HFFc6 (cell line): ENCODE results near the gene FSD2. TPM values are rescaled to one million over a fixed set of nuclear protein-coding genes. Genes with fewer than 3 reads are reported as not detected.
"Not testable (repeated sequence)": the region's sequence is repeated elsewhere in the genome, so short reads cannot be mapped to it uniquely, and the experiment has no call there.

ENCODE experiments used
- DNase-seq: peaks from one replicate; pipeline ENCODE4 v3.0.0-alpha.2; 2018
- H3K27ac Mint-ChIP-seq: 2 replicates; pipeline ENCODE4 v1.8.0; 2020; ENCODE audit warnings: mild to moderate bottlenecking, mixed read lengths
- H3K27me3 Mint-ChIP-seq: 2 replicates; pipeline ENCODE4 v1.8.0; 2021; ENCODE audit warnings: mild to moderate bottlenecking, moderate library complexity, mixed read lengths; ENCODE audit not compliant: insufficient read depth
- H3K36me3 Mint-ChIP-seq: 2 replicates; pipeline ENCODE4 v1.8.0; 2021; ENCODE audit warnings: low read depth, mixed read lengths
- H3K4me1 Mint-ChIP-seq: 2 replicates; pipeline ENCODE4 v1.8.0; 2020; ENCODE audit warnings: low read depth, mixed read lengths
- H3K4me3 Mint-ChIP-seq: 2 replicates; pipeline ENCODE4 v1.8.0; 2020; ENCODE audit warnings: mild to moderate bottlenecking, moderate library complexity, mixed read lengths
- H3K9me3 Mint-ChIP-seq: 2 replicates; pipeline ENCODE4 v1.8.0; 2020; ENCODE audit warnings: mild to moderate bottlenecking, mixed read lengths
- total RNA-seq, 6 experiments: library from RNA; stranded (reverse); fragmentation: NEBNext Ultra II Directional; extraction: Animal tissue kit (Norgen Biotek cat#: 25700); gene quantifications; 2 replicates in 1 of 6; 3 replicates in 5 of 6; pipeline ENCODE4 v1.2.3, GENCODE V29; 2021
- TF ChIP-seq, protein P1 (sequence below): fragments of 200-600 bp; sonication (generic); IDR thresholded peaks from 2 replicates; pipeline ENCODE4 v1.5.0; 2021; ENCODE audit warnings: antibody characterized with exemption, mild to moderate bottlenecking

Gene FSD2
- total RNA-seq, 6 experiments from 2014 or later = not detected

DNA sequence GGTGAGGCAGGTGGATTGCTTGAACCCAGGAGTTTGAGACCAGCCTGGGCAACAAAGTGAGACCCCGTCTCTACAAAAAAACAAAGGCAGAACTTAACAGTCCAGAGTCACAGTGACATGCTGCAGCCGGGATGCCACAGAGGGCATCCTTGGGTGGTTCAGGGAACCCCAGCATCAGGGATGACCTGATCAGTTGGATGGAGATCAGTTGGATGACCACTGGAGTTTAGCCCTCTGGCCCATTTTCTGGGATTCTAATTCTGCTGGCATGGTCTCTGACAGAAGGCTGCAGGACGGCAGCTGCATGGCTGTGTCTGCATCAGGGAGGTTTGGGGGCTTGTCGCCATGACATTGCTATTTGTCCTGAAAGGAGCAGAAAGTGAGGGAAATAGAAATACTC, 23.4 kb upstream of the FSD2 start:
- Mint-ChIP-seq H3K27me3 (no peaks in the 10 kb centered on the region; the same call in none of the 2 replicates), H3K9me3 (no peaks in the 10 kb centered on the region), H3K27ac (peak overlapping the region; percentile 6; the same call in 1 of the 2 replicates), H3K4me1 (peaks cover 30% of the 10 kb centered on the region), H3K36me3 (peaks cover 52% of the 10 kb centered on the region), H3K4me3 (no peak overlapping the region)
- TF ChIP-seq, protein P1, sequence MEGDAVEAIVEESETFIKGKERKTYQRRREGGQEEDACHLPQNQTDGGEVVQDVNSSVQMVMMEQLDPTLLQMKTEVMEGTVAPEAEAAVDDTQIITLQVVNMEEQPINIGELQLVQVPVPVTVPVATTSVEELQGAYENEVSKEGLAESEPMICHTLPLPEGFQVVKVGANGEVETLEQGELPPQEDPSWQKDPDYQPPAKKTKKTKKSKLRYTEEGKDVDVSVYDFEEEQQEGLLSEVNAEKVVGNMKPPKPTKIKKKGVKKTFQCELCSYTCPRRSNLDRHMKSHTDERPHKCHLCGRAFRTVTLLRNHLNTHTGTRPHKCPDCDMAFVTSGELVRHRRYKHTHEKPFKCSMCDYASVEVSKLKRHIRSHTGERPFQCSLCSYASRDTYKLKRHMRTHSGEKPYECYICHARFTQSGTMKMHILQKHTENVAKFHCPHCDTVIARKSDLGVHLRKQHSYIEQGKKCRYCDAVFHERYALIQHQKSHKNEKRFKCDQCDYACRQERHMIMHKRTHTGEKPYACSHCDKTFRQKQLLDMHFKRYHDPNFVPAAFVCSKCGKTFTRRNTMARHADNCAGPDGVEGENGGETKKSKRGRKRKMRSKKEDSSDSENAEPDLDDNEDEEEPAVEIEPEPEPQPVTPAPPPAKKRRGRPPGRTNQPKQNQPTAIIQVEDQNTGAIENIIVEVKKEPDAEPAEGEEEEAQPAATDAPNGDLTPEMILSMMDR = no peak
- DNase-seq = no peak

DNA sequence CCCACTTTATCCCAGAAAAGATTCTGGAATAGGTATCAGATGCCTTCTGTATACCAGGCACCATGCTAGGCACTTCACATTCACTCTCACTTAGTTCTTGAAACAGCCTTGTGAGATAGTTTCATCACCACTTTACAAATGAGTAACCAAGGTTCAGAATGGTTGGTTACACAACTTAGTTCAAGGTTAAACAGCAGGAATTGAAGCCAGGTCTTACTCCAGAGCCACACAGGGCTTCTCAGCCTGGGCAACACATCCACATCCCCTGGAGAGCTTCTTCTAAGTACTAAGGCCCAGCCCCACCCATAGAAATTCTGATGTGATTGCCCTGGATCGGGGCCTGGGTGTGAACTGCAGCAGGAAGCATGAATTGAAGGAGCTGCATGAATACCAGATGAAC, 22.2 kb upstream of the FSD2 start:
- DNase-seq = no peak
- Mint-ChIP-seq H3K36me3 (peaks cover 45% of the 10 kb centered on the region), H3K27ac (no peak overlapping the region), H3K27me3 (no peaks in the 10 kb centered on the region; the same call in none of the 2 replicates), H3K4me3 (no peak overlapping the region), H3K9me3 (no peaks in the 10 kb centered on the region), H3K4me1 (peaks cover 25% of the 10 kb centered on the region)
- TF ChIP-seq, protein P1 = no peak

DNA sequence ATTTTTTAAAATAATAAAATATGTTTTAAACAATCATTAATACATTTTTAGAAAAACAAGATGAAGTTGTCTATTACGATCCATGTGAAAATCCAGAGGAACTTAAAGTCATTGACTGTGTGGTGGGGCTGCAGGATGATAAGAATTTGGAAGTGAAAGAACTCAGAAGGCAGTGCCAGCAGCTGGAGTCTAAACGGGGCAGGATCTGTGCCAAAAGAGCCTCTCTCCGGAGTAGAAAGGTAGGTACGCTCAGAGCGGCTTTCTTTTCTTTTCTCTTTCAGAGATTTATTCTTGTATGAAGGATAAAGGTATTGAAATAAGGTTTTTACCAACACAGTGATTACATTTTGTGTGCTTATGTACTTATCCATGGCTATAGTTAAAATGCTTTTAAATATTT, 17.2 kb upstream of the FSD2 start:
- H3K4me1 Mint-ChIP-seq = peaks cover 21% of the 10 kb centered on the region
- H3K27ac Mint-ChIP-seq = no peak overlapping the region
- no peak for DNase-seq
- no peak overlapping the region for H3K4me3 Mint-ChIP-seq
- peaks cover 29% of the 10 kb centered on the region for H3K36me3 Mint-ChIP-seq
- TF ChIP-seq, protein P1 = no peak
- H3K27me3 Mint-ChIP-seq = no peaks in the 10 kb centered on the region
- no peaks in the 10 kb centered on the region for H3K9me3 Mint-ChIP-seq

DNA sequence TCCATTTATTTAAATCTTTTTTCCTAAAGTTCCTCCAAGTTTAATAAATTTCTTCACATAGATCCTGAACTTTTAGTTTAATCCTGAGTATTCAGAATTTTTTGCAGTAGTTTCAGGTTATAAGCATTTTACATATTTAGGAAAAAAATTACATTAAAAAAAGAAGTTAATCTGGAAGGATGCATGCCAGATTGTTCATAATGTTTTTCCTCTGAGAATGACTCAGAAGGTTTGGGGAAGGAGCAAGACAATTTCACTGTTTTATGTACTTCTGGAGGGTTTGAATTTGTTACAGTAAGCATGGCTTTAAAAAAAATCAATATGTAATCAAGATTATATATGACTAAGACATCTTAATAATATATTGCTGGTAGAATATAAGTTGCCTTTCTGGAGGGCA, 16.0 kb upstream of the FSD2 start:
- Mint-ChIP-seq H3K27ac (peak overlapping the region; percentile 24; the same call in 1 of the 2 replicates), H3K36me3 (peaks cover 31% of the 10 kb centered on the region; the same call in 1 of the 2 replicates), H3K4me1 (peaks cover 21% of the 10 kb centered on the region)
- not testable (repeated sequence) for H3K4me3 Mint-ChIP-seq, H3K27me3 Mint-ChIP-seq, H3K9me3 Mint-ChIP-seq
- DNase-seq = peak; percentile 23

DNA sequence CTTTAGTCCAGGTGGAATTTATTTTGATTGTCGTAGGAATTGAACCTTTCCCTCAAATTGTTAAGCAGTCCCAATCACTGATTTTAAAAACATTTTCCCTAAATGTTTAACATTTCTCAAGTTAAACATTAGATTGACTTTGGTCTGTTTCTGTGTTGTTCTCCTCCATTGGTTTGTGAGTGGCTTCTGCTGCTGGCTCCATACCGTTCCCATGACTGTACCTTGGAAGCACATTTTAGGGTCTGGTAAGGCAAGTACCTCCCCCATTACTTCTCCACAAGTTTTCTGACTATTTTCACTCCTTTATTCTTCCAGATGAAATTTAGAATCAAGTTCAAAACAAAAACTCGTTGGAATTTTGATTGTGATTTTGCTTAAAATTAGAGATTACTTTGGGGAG, 15.5 kb upstream of the FSD2 start:
- Mint-ChIP-seq H3K4me1 (peaks cover 21% of the 10 kb centered on the region), H3K36me3 (peaks cover 30% of the 10 kb centered on the region; the same call in 1 of the 2 replicates), H3K27ac (peak overlapping the region; percentile 60), H3K4me3 (peak overlapping the region; percentile 44; the same call in 1 of the 2 replicates)
- H3K9me3 Mint-ChIP-seq, H3K27me3 Mint-ChIP-seq: not testable (repeated sequence)
- peak; percentile 24 for DNase-seq

DNA sequence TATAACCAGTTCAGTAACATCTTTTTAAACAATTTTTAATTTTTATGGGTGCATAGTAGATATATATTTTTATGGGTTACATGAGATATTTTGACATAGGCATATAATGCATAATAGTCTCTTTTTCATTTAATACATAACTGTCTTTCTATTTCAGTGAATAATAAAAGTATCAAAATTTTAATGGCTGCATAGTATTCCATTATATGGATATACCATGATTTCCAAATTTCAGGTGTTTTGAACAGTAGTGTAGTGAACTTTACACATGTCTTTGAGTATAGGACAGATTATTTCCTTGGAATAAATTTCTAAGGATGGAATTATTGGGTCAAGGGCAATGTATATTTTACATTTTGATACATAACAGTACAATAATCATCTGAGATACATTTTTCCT, 14.3 kb upstream of the FSD2 start:
- Mint-ChIP-seq H3K4me3 (no peak overlapping the region), H3K9me3 (no peaks in the 10 kb centered on the region), H3K4me1 (peaks cover 21% of the 10 kb centered on the region), H3K27me3 (no peaks in the 10 kb centered on the region), H3K36me3 (peaks cover 24% of the 10 kb centered on the region; the same call in 1 of the 2 replicates), H3K27ac (no peak overlapping the region; the same call in 1 of the 2 replicates)
- TF ChIP-seq, protein P1 = no peak
- DNase-seq = no peak

DNA sequence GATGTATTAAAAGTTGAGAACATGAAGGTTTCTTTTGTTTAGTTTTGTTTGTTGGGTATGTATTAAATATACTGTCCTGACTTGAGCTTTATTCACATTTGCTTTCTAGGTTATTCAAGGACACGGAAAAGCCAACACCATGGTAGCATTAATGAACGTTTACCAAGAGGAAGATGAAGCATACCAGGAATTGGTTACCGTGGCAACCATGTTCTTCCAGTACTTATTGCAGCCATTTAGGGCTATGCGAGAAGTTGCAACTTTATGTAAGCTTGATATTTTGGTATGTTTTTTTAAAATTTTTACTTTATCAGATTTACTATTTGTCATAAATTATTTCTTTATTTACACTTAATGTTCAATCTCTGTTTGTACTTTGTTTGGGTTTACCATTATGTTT, 7.1 kb upstream of the FSD2 start:
- Mint-ChIP-seq H3K36me3 (peaks cover 23% of the 10 kb centered on the region; the same call in 1 of the 2 replicates), H3K27ac (no peak overlapping the region; the same call in 1 of the 2 replicates), H3K4me3 (no peak overlapping the region)

More for the DNA sequence above, 7.1 kb upstream of the FSD2 start:
- TF ChIP-seq, protein P1 = no peak
- Mint-ChIP-seq H3K4me1 (peaks cover 30% of the 10 kb centered on the region), H3K9me3 (no peaks in the 10 kb centered on the region), H3K27me3 (no peaks in the 10 kb centered on the region)
- no peak for DNase-seq
